Measurements from ENCODE around the gene NR1H2. TPM values are rescaled to one million over a fixed set of nuclear protein-coding genes. Genes with fewer than 3 reads are reported as not detected.

Gene NR1H2
- total RNA-seq (100 to 1,000 TPM in 3 of 4 donors, 10 to 100 TPM in 1; 74.9 to 136 (median 119) TPM), polyA plus RNA-seq (100 to 1,000 TPM; 135 to 153 (median 139) TPM)
- long read RNA-seq, donor 1, transcript NR1H2-201 (10 exons, 1,998 nt) = major isoform, 147 of 215 reads
- long read RNA-seq, donor 1, partial matches to known transcripts = 59 of 215 reads
- long read RNA-seq, donor 1, other reads (novel, unspliced or antisense) = 6 of 215 reads
- long read RNA-seq, donor 2, transcript NR1H2-202 (9 exons, 1,466 nt) = minor isoform, 12 of 406 reads
- long read RNA-seq, donor 2, transcript NR1H2-201 (10 exons, 1,998 nt) = major isoform, 280 of 406 reads
- long read RNA-seq, donor 2, transcript NR1H2-211 (10 exons, 1,830 nt) = minor isoform, 9 of 406 reads
- long read RNA-seq, donor 2, partial matches to known transcripts = 78 of 406 reads
- long read RNA-seq, donor 2, other reads (novel, unspliced or antisense) = 27 of 406 reads

- WGBS, 3 donors = 2% methylated on average over 51 to 67 of the region's 67 CpGs
- Histone ChIP-seq H3K27me3 (ENCODE audit: insufficient read depth in 3 of 3, low read length in 2 of 3) (no peaks in the 10 kb centered on the region), H3K4me3 (peak within 1 kb of the TSS; percentile 91), H3K4me1 (peaks cover 15% of the 10 kb centered on the region), H3K27ac (peak within 1 kb of the TSS; percentile 100), H3K9me3 (no peaks in the 10 kb centered on the region), H3K36me3 (ENCODE audit: insufficient read depth in 1 of 2, low read depth in 1 of 2) (peaks cover 0 to 43% of the 10 kb centered on the region in 2 donors)
- intact Hi-C loops (cut with DNase I) = no loop called here
- ATAC-seq = peak; percentile 94 to 96 (median 96)
- DNase-seq = peak; percentile 95 to 97
- TF ChIP-seq, protein P1, sequence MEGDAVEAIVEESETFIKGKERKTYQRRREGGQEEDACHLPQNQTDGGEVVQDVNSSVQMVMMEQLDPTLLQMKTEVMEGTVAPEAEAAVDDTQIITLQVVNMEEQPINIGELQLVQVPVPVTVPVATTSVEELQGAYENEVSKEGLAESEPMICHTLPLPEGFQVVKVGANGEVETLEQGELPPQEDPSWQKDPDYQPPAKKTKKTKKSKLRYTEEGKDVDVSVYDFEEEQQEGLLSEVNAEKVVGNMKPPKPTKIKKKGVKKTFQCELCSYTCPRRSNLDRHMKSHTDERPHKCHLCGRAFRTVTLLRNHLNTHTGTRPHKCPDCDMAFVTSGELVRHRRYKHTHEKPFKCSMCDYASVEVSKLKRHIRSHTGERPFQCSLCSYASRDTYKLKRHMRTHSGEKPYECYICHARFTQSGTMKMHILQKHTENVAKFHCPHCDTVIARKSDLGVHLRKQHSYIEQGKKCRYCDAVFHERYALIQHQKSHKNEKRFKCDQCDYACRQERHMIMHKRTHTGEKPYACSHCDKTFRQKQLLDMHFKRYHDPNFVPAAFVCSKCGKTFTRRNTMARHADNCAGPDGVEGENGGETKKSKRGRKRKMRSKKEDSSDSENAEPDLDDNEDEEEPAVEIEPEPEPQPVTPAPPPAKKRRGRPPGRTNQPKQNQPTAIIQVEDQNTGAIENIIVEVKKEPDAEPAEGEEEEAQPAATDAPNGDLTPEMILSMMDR (IDR thresholded peaks at IDR 0.05) = no peak
These were observed at the start of gene NR1H2 for GRCh38 chr19:50376166-50377050. TSS of gene NR1H2 (plus strand) at chr19:50376457. CDS start at chr19:50377606, 1,149 bp downstream.

DNA sequence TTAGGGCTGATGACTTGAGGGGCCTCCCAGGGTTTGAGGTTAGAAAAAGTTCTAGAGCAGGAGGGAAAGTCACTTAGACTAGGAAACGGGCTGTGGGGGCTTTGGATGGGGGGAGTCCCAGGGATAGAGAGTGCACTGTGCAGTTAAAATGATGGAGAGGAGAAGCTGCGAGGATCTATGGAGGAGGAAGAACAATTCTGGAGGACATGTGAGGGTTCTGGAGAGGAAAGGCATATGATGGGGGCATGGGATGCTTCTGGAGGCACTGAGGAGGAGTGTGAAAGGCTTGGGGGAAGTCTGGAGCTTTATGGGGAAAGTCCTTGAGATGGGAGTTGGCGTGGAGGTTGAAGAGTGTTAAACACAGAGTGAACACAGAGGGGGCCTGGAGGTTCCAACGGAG, 49.2 kb upstream of the NR1H2 start:
- no peaks in the 10 kb centered on the region for H3K36me3 ChIP-seq (ENCODE audit: insufficient read depth in 1 of 2, low read depth in 1 of 2)
- peaks cover 9% of the 10 kb centered on the region for H3K4me1 ChIP-seq
- no peak overlapping the region for H3K4me3 ChIP-seq
- WGBS, 3 donors = 34 to 55% (median 37%) methylated on average over 3 to 4 of the region's 4 CpGs
- no peak overlapping the region for H3K27ac ChIP-seq
- no peaks in the 10 kb centered on the region for H3K9me3 ChIP-seq
- no peak for DNase-seq
- TF ChIP-seq, protein P1 (IDR thresholded peaks at IDR 0.05) = no peak
- intact Hi-C loops (cut with DNase I) = loop anchor here in 1 of 2 donors (10.0 kb wide), 1 partner anchor 172 kb away; no protein-coding TSS in a partner anchor
- no peak for ATAC-seq
- H3K27me3 ChIP-seq (ENCODE audit: insufficient read depth in 3 of 3, low read length in 2 of 3) = peaks cover 0 to 18% (median 11%) of the 10 kb centered on the region in 3 donors

- intact Hi-C loops (cut with DNase I) = loop anchor here in 1 of 2 donors (10.0 kb wide), 1 partner anchor 173 kb away; no protein-coding TSS in a partner anchor
- no peak for ATAC-seq
- TF ChIP-seq, protein P1 (IDR thresholded peaks at IDR 0.05) = no peak
- no peak overlapping the region for H3K4me3 ChIP-seq
- peaks cover 9% of the 10 kb centered on the region for H3K4me1 ChIP-seq
- no peak overlapping the region for H3K27ac ChIP-seq
- no peaks in the 10 kb centered on the region for H3K9me3 ChIP-seq
- peaks cover 0 to 19% (median 12%) of the 10 kb centered on the region in 3 donors for H3K27me3 ChIP-seq (ENCODE audit: insufficient read depth in 3 of 3, low read length in 2 of 3)
- H3K36me3 ChIP-seq (ENCODE audit: insufficient read depth in 1 of 2, low read depth in 1 of 2) = no peaks in the 10 kb centered on the region
- DNase-seq = no peak
- 11 to 23% (median 14%) methylated on average over 15 to 20 of the region's 20 CpGs for WGBS, 3 donors
These were observed 48.6 kb upstream of the NR1H2 start for GRCh38 chr19:50327461-50328223.

DNA sequence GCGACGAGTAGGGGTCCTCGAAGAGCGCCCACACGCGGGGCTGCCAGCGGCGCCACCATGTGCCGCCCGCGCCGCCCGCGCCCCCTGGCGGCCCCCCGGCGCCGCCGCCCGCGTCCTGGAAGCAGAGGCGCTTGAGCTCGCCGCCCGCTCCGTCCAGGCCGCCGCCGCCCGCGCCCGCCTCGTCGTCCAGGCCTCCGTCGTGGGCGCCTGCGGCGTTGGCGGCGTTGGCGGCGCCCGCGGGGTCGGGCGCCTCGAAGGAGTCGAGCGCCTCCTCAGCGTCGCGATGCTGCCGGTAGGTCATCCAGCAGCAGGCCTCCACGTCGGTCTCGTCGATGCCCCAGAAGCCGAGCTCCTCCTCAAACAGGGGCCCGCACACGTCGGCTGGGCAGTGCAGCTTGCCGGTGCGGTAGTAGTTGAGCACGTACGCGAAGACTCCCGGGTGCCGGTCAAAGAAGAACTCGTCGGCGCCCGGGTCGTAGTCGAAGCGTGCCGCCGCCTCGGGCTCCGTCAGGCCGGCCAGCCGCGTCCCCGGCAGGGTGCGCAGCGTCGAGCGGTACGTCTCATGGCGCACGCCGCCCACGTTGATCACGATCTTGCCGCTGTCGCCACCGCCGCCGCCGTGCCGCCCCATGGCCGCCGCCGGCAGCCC, 47.9 kb upstream of the NR1H2 start:
- H3K27me3 ChIP-seq (ENCODE audit: insufficient read depth in 3 of 3, low read length in 2 of 3) = peaks cover 0 to 19% (median 12%) of the 10 kb centered on the region in 3 donors
- no peak for DNase-seq
- H3K9me3 ChIP-seq = no peaks in the 10 kb centered on the region
- H3K27ac ChIP-seq = no peak overlapping the region
- H3K4me1 ChIP-seq = peaks cover 9% of the 10 kb centered on the region
- H3K4me3 ChIP-seq = peak overlapping the region; percentile 60
- WGBS, 3 donors = 1 to 2% (median 1%) methylated on average over 46 to 103 of the region's 104 CpGs
- no peak for ATAC-seq
- intact Hi-C loops (cut with DNase I) = loop anchor here in 1 of 2 donors (10.0 kb wide), 1 partner anchor 174 kb away; no protein-coding TSS in a partner anchor
- H3K36me3 ChIP-seq (ENCODE audit: insufficient read depth in 1 of 2, low read depth in 1 of 2) = no peaks in the 10 kb centered on the region
- TF ChIP-seq, protein P1 (IDR thresholded peaks at IDR 0.05) = peak; percentile 25

Measured in psoas muscle (tissue), 8 donors.